NB4 (cell line): ENCODE measurements around the gene FKRP.
A peak's percentile ranks its signal among the peaks of the same experiment; 100 is the strongest.
"Not testable (repeated sequence)": the region's sequence is repeated elsewhere in the genome, so short reads cannot be mapped to it uniquely, and the experiment has no call there.

Experiments
- DNase-seq: peaks from one replicate; pipeline ENCODE4 v3.0.0; 2010; ENCODE audit warnings: low read depth
- H3K4me3 ChIP-seq: one replicate; pipeline ENCODE4 v1.5.1; 2011; ENCODE audit warnings: mild to moderate bottlenecking, low read depth, low read length, moderate library complexity
- CTCF ChIP-seq: IDR thresholded peaks from one replicate; pipeline ENCODE4 v1.5.1; 2012; ENCODE audit warnings: low read depth, low read length
- MYC ChIP-seq: IDR thresholded peaks from 2 replicates; pipeline ENCODE4 v1.6.1; 2011; ENCODE audit warnings: low read depth, low read length
- POLR2A ChIP-seq: IDR thresholded peaks from 2 replicates; pipeline ENCODE4 v1.6.1; 2011; ENCODE audit warnings: mild to moderate bottlenecking; ENCODE audit not compliant: insufficient read length; ENCODE audit errors: extremely low read depth
- TF ChIP-seq, protein P1 (sequence below): IDR thresholded peaks from 2 replicates; pipeline ENCODE4 v1.6.1; 2011; ENCODE audit warnings: low read depth, low read length

FKRP gene

DNA sequence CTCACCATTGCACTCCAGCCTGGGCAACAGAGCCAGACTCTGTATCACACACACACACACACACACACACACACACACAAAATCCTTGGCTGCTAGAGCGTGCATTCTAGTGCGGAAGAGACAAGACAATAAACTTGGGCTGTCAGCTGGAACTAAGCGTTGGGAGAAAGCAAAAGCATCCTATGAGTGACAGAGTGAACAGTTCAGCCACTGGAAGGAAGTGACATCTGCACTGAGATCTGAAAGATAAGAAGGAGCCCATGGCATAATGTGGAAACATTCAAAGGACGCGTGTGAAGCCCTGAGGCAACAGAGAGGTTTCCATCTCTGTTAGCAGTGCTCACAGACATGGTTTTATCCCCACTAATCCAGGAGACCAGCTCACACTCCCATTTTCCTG lies 46.1 kb downstream of the FKRP start:
- H3K4me3 ChIP-seq = no peak overlapping the region
- peak; percentile 94 for DNase-seq
- peak; percentile 26 for TF ChIP-seq POLR2A
- TF ChIP-seq CTCF = no peak
- TF ChIP-seq, protein P1, sequence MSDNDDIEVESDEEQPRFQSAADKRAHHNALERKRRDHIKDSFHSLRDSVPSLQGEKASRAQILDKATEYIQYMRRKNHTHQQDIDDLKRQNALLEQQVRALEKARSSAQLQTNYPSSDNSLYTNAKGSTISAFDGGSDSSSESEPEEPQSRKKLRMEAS = peak; percentile 91
- TF ChIP-seq MYC = peak; percentile 97

DNA sequence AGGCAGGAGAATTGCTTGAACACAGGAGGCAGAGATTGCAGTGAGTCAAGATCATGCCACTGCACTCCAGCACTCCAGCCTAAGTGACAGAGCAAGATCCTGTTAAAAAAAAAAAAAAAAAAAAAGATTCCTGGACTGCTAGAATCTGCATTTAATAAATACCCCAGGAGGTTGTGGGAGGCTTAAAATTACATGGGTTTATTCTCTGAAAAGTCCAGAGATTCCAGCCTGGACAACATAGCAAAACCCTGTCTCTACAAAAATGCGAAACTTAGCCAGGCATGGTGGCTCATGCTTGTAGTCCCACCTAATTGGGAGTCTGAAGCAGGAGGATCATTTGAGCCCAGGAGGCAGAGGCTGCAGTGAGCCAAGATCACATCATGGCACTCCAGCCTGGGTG lies 52.0 kb downstream of the FKRP start:
- TF ChIP-seq POLR2A (no peak), CTCF (no peak), MYC (no peak)
- TF ChIP-seq, protein P1 = no peak
- DNase-seq = no peak

GRCh38 chr19:46798713-46799112 lies 52.9 kb downstream of the FKRP start:
- H3K4me3 ChIP-seq = no peak overlapping the region
- no peak for TF ChIP-seq MYC
- no peak for TF ChIP-seq CTCF
- TF ChIP-seq, protein P1 = no peak
- TF ChIP-seq POLR2A = no peak
- no peak for DNase-seq

More for the DNA sequence above, 52.0 kb downstream of the FKRP start:
- no peak overlapping the region for H3K4me3 ChIP-seq

DNA sequence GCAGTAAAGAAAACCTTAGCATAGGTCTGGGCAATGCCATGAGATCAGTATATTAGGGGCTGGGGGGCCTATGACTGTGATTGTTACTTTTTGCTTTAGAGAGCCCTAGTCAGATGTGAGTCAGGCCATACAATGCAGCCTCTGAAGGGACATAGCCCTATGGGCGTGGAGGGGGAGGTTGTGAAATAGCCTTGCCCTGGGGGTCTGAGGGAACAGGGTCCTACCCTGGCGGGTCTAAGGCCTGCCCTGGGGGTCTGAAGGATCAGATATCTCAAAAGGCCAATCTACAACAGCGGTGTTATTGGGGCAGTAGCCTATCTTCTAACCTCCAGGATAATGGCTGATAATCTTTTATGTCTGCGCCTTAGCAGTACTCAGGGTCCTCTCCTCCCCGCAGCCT lies 56.3 kb downstream of the FKRP start:
- no peak overlapping the region for H3K4me3 ChIP-seq
- no peak for DNase-seq
- TF ChIP-seq, protein P1 = no peak

- TF ChIP-seq CTCF (no peak), POLR2A (no peak), MYC (no peak)
- TF ChIP-seq, protein P1 = no peak
- peak; percentile 43 for DNase-seq
- H3K4me3 ChIP-seq = no peak overlapping the region
Observed at GRCh38 chr19:46803555-46803954, 57.7 kb downstream of the FKRP start.

GRCh38 chr19:46804432-46804831 lies 58.6 kb downstream of the FKRP start:
- H3K4me3 ChIP-seq, DNase-seq: not testable (repeated sequence)

- no peak for DNase-seq
- no peak overlapping the region for H3K4me3 ChIP-seq
- no peak for TF ChIP-seq MYC
- TF ChIP-seq, protein P1 = no peak
- TF ChIP-seq POLR2A = no peak
- TF ChIP-seq CTCF = no peak
Observed at GRCh38 chr19:46806656-46807055, 60.8 kb downstream of the FKRP start.
